KMS-11 (cell line): Measurements from ENCODE around the gene SORCS2.

Source experiments
- H2AFZ ChIP-seq: fragments of 200-600 bp; sonication (generic); 2 replicates; pipeline ENCODE4 v1.6.1; 2016; ENCODE audit warnings: antibody characterized with exemption, mixed run types, low read depth
- H3K27ac ChIP-seq: fragments of 200-600 bp; sonication (generic); 2 replicates; pipeline ENCODE4 v1.6.1; 2016; ENCODE audit warnings: mild to moderate bottlenecking, mixed run types
- H3K27me3 ChIP-seq: fragments of 200-600 bp; sonication (generic); 2 replicates; pipeline ENCODE4 v1.6.1; 2017; ENCODE audit warnings: mild to moderate bottlenecking, low read depth, mixed run types, moderate library complexity; ENCODE audit not compliant: insufficient read depth
- H3K36me3 ChIP-seq: fragments of 200-600 bp; sonication (generic); 2 replicates; pipeline ENCODE4 v1.6.1; 2017; ENCODE audit warnings: mild to moderate bottlenecking, mixed run types; ENCODE audit not compliant: insufficient read depth
- H3K4me1 ChIP-seq: fragments of 200-600 bp; sonication (generic); 2 replicates; pipeline ENCODE4 v1.6.1; 2016; ENCODE audit warnings: mild to moderate bottlenecking, low read depth, mixed run types; ENCODE audit not compliant: poor library complexity, severe bottlenecking
- H3K4me2 ChIP-seq: fragments of 200-600 bp; sonication (generic); 2 replicates; pipeline ENCODE4 v1.7.0; 2016; ENCODE audit warnings: mild to moderate bottlenecking, mixed run types
- H3K4me3 ChIP-seq: fragments of 200-600 bp; sonication (generic); IDR thresholded peaks from 2 replicates; pipeline ENCODE4 v1.6.1; 2017; ENCODE audit warnings: low read depth, low read length, mixed read lengths; ENCODE audit not compliant: insufficient read depth
- H3K79me2 ChIP-seq: fragments of 200-600 bp; sonication (generic); 2 replicates; pipeline ENCODE4 v1.6.1; 2016; ENCODE audit warnings: low read depth, mixed run types; ENCODE audit not compliant: insufficient read depth
- H3K9ac ChIP-seq: fragments of 200-600 bp; sonication (generic); 2 replicates; pipeline ENCODE4 v1.6.1; 2016; ENCODE audit warnings: mild to moderate bottlenecking, mixed run types
- H4K20me1 ChIP-seq: fragments of 200-600 bp; sonication (generic); 2 replicates; pipeline ENCODE4 v1.6.1; 2016; ENCODE audit warnings: mild to moderate bottlenecking, mixed run types; ENCODE audit not compliant: insufficient read depth
- CTCF ChIP-seq: fragments of 200-600 bp; sonication (generic); conservative IDR thresholded peaks from 2 replicates; pipeline ENCODE4 v1.6.1; 2017; ENCODE audit warnings: low read depth, mild to moderate bottlenecking, antibody characterized with exemption, low read length, moderate library complexity, mixed read lengths

Gene SORCS2

GRCh38 chr4:7150036-7150635, 42.2 kb upstream of the SORCS2 start:
- H3K4me2 ChIP-seq, result no peak overlapping the region
- no peaks in the 10 kb centered on the region for H3K36me3 ChIP-seq
- no peaks in the 10 kb centered on the region for H4K20me1 ChIP-seq
- peaks cover 57% of the 10 kb centered on the region for H3K27me3 ChIP-seq
- H2AFZ ChIP-seq, result no peak overlapping the region
- TF ChIP-seq CTCF, result no peak
- no peak overlapping the region for H3K4me3 ChIP-seq
- H3K4me1 ChIP-seq, result no peaks in the 10 kb centered on the region
- no peaks in the 10 kb centered on the region for H3K79me2 ChIP-seq
- H3K27ac ChIP-seq, result no peak overlapping the region
- no peak overlapping the region for H3K9ac ChIP-seq

- H3K27ac ChIP-seq, result no peak overlapping the region
- H3K79me2 ChIP-seq, result no peaks in the 10 kb centered on the region
- H3K9ac ChIP-seq, result no peak overlapping the region
- no peak overlapping the region for H2AFZ ChIP-seq
- peaks cover 57% of the 10 kb centered on the region; the same call in 1 of the 2 replicates for H3K27me3 ChIP-seq
- H3K4me3 ChIP-seq, result no peak overlapping the region
- H3K36me3 ChIP-seq, result no peaks in the 10 kb centered on the region
- H3K4me1 ChIP-seq, result no peaks in the 10 kb centered on the region
- no peaks in the 10 kb centered on the region for H4K20me1 ChIP-seq
- H3K4me2 ChIP-seq, result no peak overlapping the region
- TF ChIP-seq CTCF, result no peak
Measured at GRCh38 chr4:7151668-7152227, 40.6 kb upstream of the SORCS2 start.

- peaks cover 53% of the 10 kb centered on the region; the same call in 1 of the 2 replicates for H3K27me3 ChIP-seq
- no peak for TF ChIP-seq CTCF
- H3K36me3 ChIP-seq, result no peaks in the 10 kb centered on the region
- H3K27ac ChIP-seq, result no peak overlapping the region
- no peak overlapping the region for H3K4me3 ChIP-seq
- H3K4me1 ChIP-seq, result no peaks in the 10 kb centered on the region
- H4K20me1 ChIP-seq, result no peaks in the 10 kb centered on the region
- H3K79me2 ChIP-seq, result no peaks in the 10 kb centered on the region
- H3K9ac ChIP-seq, result no peak overlapping the region
- H2AFZ ChIP-seq, result no peak overlapping the region
- H3K4me2 ChIP-seq, result no peak overlapping the region
Measured at GRCh38 chr4:7153711-7154110, 38.6 kb upstream of the SORCS2 start.

DNA sequence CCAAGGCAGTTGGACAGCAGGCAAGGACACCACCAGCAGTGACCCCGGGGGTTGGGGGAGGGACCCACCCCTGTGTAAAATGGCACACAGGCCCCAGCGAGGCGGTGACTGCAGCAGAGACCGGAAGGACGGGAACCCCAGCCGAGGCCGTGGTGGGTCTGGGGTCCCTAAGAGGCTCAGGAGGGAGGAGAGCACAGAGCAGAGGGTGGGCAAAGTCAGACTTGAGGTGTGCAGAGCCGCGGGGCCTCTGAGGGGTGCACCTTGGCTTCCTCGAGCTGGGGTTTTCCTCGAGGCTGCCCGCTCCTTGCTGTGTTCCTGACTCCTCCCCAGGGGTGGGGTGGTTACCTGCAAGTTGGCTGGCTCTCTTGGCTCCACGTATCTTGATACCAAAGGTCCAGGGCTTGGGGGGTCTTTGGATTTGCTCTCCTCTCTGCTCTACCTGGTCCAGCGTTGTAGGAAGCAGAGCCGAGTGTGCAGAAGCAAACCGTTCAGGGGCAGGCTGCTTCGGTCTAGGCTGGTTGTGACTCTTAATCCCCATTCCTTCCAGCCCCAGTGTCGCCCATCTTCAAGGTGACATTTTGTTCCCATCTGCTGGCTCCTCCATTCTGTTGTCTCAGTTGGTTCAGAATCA, 37.9 kb upstream of the SORCS2 start:
- H3K27ac ChIP-seq, result no peak overlapping the region
- no peaks in the 10 kb centered on the region for H3K36me3 ChIP-seq

More for the DNA sequence above, 37.9 kb upstream of the SORCS2 start:
- Histone ChIP-seq H3K9ac (no peak overlapping the region), H2AFZ (no peak overlapping the region), H3K4me2 (no peak overlapping the region), H3K4me1 (no peaks in the 10 kb centered on the region), H3K79me2 (no peaks in the 10 kb centered on the region), H3K4me3 (no peak overlapping the region), H3K27me3 (peaks cover 51% of the 10 kb centered on the region; the same call in 1 of the 2 replicates), H4K20me1 (no peaks in the 10 kb centered on the region)
- TF ChIP-seq CTCF, result no peak
